GM18867 (cell line): ENCODE data around the gene FAM114A2.

ENCODE experiments used
- ATAC-seq: cut with Tn5 transposase; IDR thresholded peaks from one replicate; pipeline ENCODE4 v1.9.1; 2021; ENCODE audit warnings: mild to moderate bottlenecking, moderate library complexity; ENCODE audit not compliant: unreplicated experiment

Gene FAM114A2

GRCh38 chr5:153952893-153953292 lies 85.8 kb downstream of the FAM114A2 start:
- no peak for ATAC-seq

GRCh38 chr5:153952057-153952456 lies 86.7 kb downstream of the FAM114A2 start:
- ATAC-seq: peak; percentile 54

- no peak for ATAC-seq
Measured at GRCh38 chr5:153941265-153941664, 97.4 kb downstream of the FAM114A2 start.
